Stimulated activated CD8-positive, alpha-beta memory T cell treated with anti-CD3 and anti-CD28 coated beads, Interleukin-15, amount 100 ng/mL, for 48 hours (primary cell): ENCODE results near the gene SERPINA10.
A peak's percentile ranks its signal among the peaks of the same experiment; 100 is the strongest.

ENCODE experiments used
- DNase-seq, 2 donors: peaks; one replicate each; pipeline ENCODE4 v3.0.0-alpha.2; 2020; ENCODE audit warnings: low read depth in 2 of 2

The SERPINA10 gene

GRCh38 chr14:94292872-94293577 is at the start of gene SERPINA10:
TSS of gene SERPINA10 (minus strand) at chr14:94293268. CDS start at chr14:94290593, 2,675 bp downstream.
- no peak for DNase-seq

- peak in 1 of 2 donors; percentile 36 for DNase-seq
Measured at GRCh38 chr14:94342334-94342934, 49.4 kb upstream of the SERPINA10 start.

GRCh38 chr14:94341656-94342333 is 48.7 kb upstream of the SERPINA10 start:
- no peak for DNase-seq

- DNase-seq = no peak
Measured at GRCh38 chr14:94340533-94340932, 47.5 kb upstream of the SERPINA10 start.

- DNase-seq = no peak
Measured at GRCh38 chr14:94338023-94338422, 45.0 kb upstream of the SERPINA10 start.

GRCh38 chr14:94337274-94337673 is 44.2 kb upstream of the SERPINA10 start:
- no peak for DNase-seq

- no peak for DNase-seq
Measured at GRCh38 chr14:94334872-94335271, 41.8 kb upstream of the SERPINA10 start.

GRCh38 chr14:94332587-94332986 is 39.5 kb upstream of the SERPINA10 start:
- no peak for DNase-seq

- DNase-seq = no peak
Measured at GRCh38 chr14:94332063-94332583, 39.1 kb upstream of the SERPINA10 start.

- no peak for DNase-seq
Measured at GRCh38 chr14:94331462-94331861, 38.4 kb upstream of the SERPINA10 start.

GRCh38 chr14:94330857-94331256 is 37.8 kb upstream of the SERPINA10 start:
- no peak for DNase-seq

- DNase-seq = no peak
Measured at GRCh38 chr14:94330432-94330831, 37.4 kb upstream of the SERPINA10 start.

GRCh38 chr14:94329857-94330256 is 36.8 kb upstream of the SERPINA10 start:
- no peak for DNase-seq

- DNase-seq = no peak
Measured at GRCh38 chr14:94328196-94328595, 35.1 kb upstream of the SERPINA10 start.

GRCh38 chr14:94322648-94323570 is 29.8 kb upstream of the SERPINA10 start, which contains the start of gene SERPINA6:
TSS of gene SERPINA6 (minus strand) at chr14:94323336. CDS start at chr14:94314648, 8,688 bp downstream.
- DNase-seq = no peak

- no peak for DNase-seq
Measured at GRCh38 chr14:94321421-94322271, 28.6 kb upstream of the SERPINA10 start.

- DNase-seq = no peak
Measured at GRCh38 chr14:94320243-94320642, 27.2 kb upstream of the SERPINA10 start.

- DNase-seq = no peak
Measured at GRCh38 chr14:94317259-94317658, 24.2 kb upstream of the SERPINA10 start.

- DNase-seq = no peak
Measured at GRCh38 chr14:94316692-94317091, 23.6 kb upstream of the SERPINA10 start.

GRCh38 chr14:94314890-94315289 is 21.8 kb upstream of the SERPINA10 start:
- no peak for DNase-seq
